Lower lobe of right lung (tissue), 2 donors: ENCODE data around the gene KCNG2. TPM values are rescaled to one million over a fixed set of nuclear protein-coding genes. Genes with fewer than 3 reads are reported as not detected.

Experiments
- ATAC-seq, 2 donors: fragments of 200-7000 bp; cut with Tn5 transposase; one replicate each; pipeline ENCODE4 v1.9.1; 2020 to 2022; ENCODE audit warnings: mild to moderate bottlenecking in 2 of 2, moderate library complexity in 2 of 2
- DNase-seq: peaks from one replicate; pipeline ENCODE4 v3.0.0-alpha.2; 2020
- H3K27ac ChIP-seq: fragments of 200-600 bp; one replicate; pipeline ENCODE4 v1.8.0; 2022
- H3K27me3 ChIP-seq: fragments of 200-600 bp; one replicate; pipeline ENCODE4 v1.8.0; 2022; ENCODE audit warnings: low read depth
- H3K36me3 ChIP-seq: fragments of 200-600 bp; one replicate; pipeline ENCODE4 v1.8.0; 2022; ENCODE audit warnings: mild to moderate bottlenecking
- H3K4me1 ChIP-seq: fragments of 200-600 bp; one replicate; pipeline ENCODE4 v1.8.0; 2022
- H3K4me3 ChIP-seq: fragments of 200-600 bp; one replicate; pipeline ENCODE4 v1.8.0; 2022; ENCODE audit warnings: mild to moderate bottlenecking
- H3K9me3 ChIP-seq: fragments of 200-600 bp; one replicate; pipeline ENCODE4 v1.8.0; 2022
- CTCF ChIP-seq: fragments of 200-600 bp; IDR thresholded peaks from one replicate; pipeline ENCODE4 v1.8.0; 2022; ENCODE audit warnings: antibody characterized with exemption, mild to moderate bottlenecking
- intact Hi-C: fragments of 100-400 bp; cut with DNase I; formaldehyde crosslinking; loops from one replicate; pipeline ENCODE4 v1.11.0; 2022
- total RNA-seq: library from RNA; stranded (reverse); fragmentation: NEBNext Ultra II Directional; extraction: Animal tissue kit (Norgen Biotek cat#: 25700); gene quantifications from one replicate; pipeline ENCODE4 v1.2.1, GENCODE V29; 2021
- donor health status: DM: no; HTN: yes; CAD: no; lungs with severe emphysema.

Gene KCNG2
- total RNA-seq, 1 donor from 2014 or later: 0.50 TPM

GRCh38 chr18:79780547-79780946 lies 17.2 kb upstream of the KCNG2 start:
- Histone ChIP-seq H3K27me3 (peaks cover 25% of the 10 kb centered on the region), H3K4me1 (no peaks in the 10 kb centered on the region), H3K9me3 (no peaks in the 10 kb centered on the region), H3K4me3 (no peak overlapping the region), H3K27ac (no peak overlapping the region), H3K36me3 (no peaks in the 10 kb centered on the region)
- no peak for DNase-seq
- TF ChIP-seq CTCF: no peak
- no peak for ATAC-seq
- intact Hi-C loops: no loop called here

- Histone ChIP-seq H3K4me1 (no peaks in the 10 kb centered on the region), H3K4me3 (no peak overlapping the region), H3K27me3 (peaks cover 31% of the 10 kb centered on the region), H3K36me3 (no peaks in the 10 kb centered on the region), H3K9me3 (no peaks in the 10 kb centered on the region), H3K27ac (no peak overlapping the region)
- TF ChIP-seq CTCF: no peak
- DNase-seq (no peak), ATAC-seq (no peak)
- intact Hi-C loops: no loop called here
Observed at GRCh38 chr18:79781331-79781941, 16.3 kb upstream of the KCNG2 start.

GRCh38 chr18:79782566-79783308 lies 15.0 kb upstream of the KCNG2 start:
- peaks cover 42% of the 10 kb centered on the region for H3K27me3 ChIP-seq
- TF ChIP-seq CTCF: no peak
- H3K36me3 ChIP-seq: no peaks in the 10 kb centered on the region
- no peak overlapping the region for H3K4me3 ChIP-seq
- H3K4me1 ChIP-seq: no peaks in the 10 kb centered on the region
- intact Hi-C loops: no loop called here
- ATAC-seq (no peak), DNase-seq (peak; percentile 31)
- no peak overlapping the region for H3K27ac ChIP-seq
- no peaks in the 10 kb centered on the region for H3K9me3 ChIP-seq

- H3K36me3 ChIP-seq: no peaks in the 10 kb centered on the region
- H3K4me1 ChIP-seq: peaks cover 5% of the 10 kb centered on the region
- H3K4me3 ChIP-seq: no peak overlapping the region
- DNase-seq: peak; percentile 31
- no peak for ATAC-seq
- H3K27ac ChIP-seq: no peak overlapping the region
- no peak for TF ChIP-seq CTCF
- peaks cover 58% of the 10 kb centered on the region for H3K27me3 ChIP-seq
- intact Hi-C loops: no loop called here
- no peaks in the 10 kb centered on the region for H3K9me3 ChIP-seq
Observed at GRCh38 chr18:79784071-79784913, 13.4 kb upstream of the KCNG2 start.

- ATAC-seq: no peak
- Histone ChIP-seq H3K4me1 (peaks cover 5% of the 10 kb centered on the region), H3K36me3 (no peaks in the 10 kb centered on the region), H3K27me3 (peaks cover 64% of the 10 kb centered on the region), H3K9me3 (no peaks in the 10 kb centered on the region), H3K27ac (no peak overlapping the region), H3K4me3 (no peak overlapping the region)
- intact Hi-C loops: no loop called here
- no peak for TF ChIP-seq CTCF
- DNase-seq: peak; percentile 41
Observed at GRCh38 chr18:79784965-79785770, 12.6 kb upstream of the KCNG2 start.
